ENCODE data around the gene PIP4K2A. TPM values are rescaled to one million over a fixed set of nuclear protein-coding genes. Genes with fewer than 3 reads are reported as not detected.

The PIP4K2A gene
- 49.5 and 62.6 TPM in 2 replicates for total RNA-seq

GRCh38 chr10:22714479-22715289, at the start of gene PIP4K2A:
Gene PIP4K2A (minus strand): TSS chr10:22714578. CDS start chr10:22714326, 252 bp downstream.

Other genes with a start within 250 kb of the PIP4K2A start
- 0.65 TPM in 1 of 2 replicates, not detected in the other for gene ARMC3, start 213.5 kb upstream of the PIP4K2A start, total RNA-seq